Mammary epithelial cell (primary cell): ENCODE data around the gene ATP6V0E1.

Experiments
- CTCF ChIP-seq, 2 donors: IDR thresholded peaks in 1 of 2; conservative IDR thresholded peaks in 1 of 2; 2 replicates each; pipeline ENCODE4 v1.5.1; 2011 to 2012; ENCODE audit warnings: inconsistent platforms in 2 of 2, low read length in 2 of 2, mild to moderate bottlenecking in 2 of 2, control low read depth in 1 of 2, low read depth in 1 of 2; ENCODE audit not compliant: insufficient read depth in 1 of 2; ENCODE audit errors: extremely low read depth in 1 of 2
- EZH2 ChIP-seq: IDR thresholded peaks from 2 replicates; pipeline ENCODE4 v1.6.1; 2012; ENCODE audit warnings: low read length, inconsistent platforms, borderline replicate concordance

- TF ChIP-seq CTCF (conservative IDR thresholded peaks at IDR 0.05 in 1 of 2, IDR thresholded peaks at IDR 0.05 in 1 of 2; ENCODE audit: extremely low read depth in 1 of 2, insufficient read depth in 1 of 2, low read depth in 1 of 2, low read length in 2 of 2) (no peak), EZH2 (no peak)
Measured at GRCh38 chr5:173014671-173015070, 31.1 kb downstream of the ATP6V0E1 start.
